GM12864 (cell line): Measurements from ENCODE around the gene GRIA4.

ENCODE experiments used
- DNase-seq: peaks from one replicate; pipeline ENCODE4 v3.0.0-alpha.2; 2011; ENCODE audit warnings: low read depth
- H3K4me3 ChIP-seq: 2 replicates; pipeline ENCODE4 v1.5.1; 2011; ENCODE audit warnings: mild to moderate bottlenecking, low read depth, low read length, control low read depth
- TF ChIP-seq, protein P1 (sequence below): IDR thresholded peaks from 2 replicates; pipeline ENCODE4 v1.5.1; 2011; ENCODE audit warnings: low read depth, mild to moderate bottlenecking, moderate library complexity, low read length, control low read depth, inconsistent platforms; ENCODE audit errors: missing control alignments

Gene GRIA4

DNA sequence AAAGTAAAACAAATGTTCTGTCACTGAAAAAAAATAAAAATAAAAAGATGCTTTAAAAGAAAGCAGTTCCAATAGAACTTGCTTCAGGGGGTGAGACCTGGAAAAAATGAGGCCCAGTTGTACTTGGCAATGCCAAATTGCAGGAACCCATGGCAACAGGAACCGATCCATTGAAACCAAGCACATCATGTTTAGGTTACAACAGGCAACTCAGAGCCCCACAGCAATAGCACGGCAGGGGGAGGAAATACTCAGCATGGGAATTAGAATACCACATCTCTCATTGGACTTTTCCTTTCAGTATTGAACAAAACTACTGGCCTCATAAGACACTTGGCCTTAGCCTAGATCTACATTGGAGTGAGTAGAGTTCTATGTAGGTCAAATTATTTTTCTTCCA is 327.9 kb downstream of the GRIA4 start:
- DNase-seq: no peak
- no peak overlapping the region for H3K4me3 ChIP-seq
- TF ChIP-seq, protein P1, sequence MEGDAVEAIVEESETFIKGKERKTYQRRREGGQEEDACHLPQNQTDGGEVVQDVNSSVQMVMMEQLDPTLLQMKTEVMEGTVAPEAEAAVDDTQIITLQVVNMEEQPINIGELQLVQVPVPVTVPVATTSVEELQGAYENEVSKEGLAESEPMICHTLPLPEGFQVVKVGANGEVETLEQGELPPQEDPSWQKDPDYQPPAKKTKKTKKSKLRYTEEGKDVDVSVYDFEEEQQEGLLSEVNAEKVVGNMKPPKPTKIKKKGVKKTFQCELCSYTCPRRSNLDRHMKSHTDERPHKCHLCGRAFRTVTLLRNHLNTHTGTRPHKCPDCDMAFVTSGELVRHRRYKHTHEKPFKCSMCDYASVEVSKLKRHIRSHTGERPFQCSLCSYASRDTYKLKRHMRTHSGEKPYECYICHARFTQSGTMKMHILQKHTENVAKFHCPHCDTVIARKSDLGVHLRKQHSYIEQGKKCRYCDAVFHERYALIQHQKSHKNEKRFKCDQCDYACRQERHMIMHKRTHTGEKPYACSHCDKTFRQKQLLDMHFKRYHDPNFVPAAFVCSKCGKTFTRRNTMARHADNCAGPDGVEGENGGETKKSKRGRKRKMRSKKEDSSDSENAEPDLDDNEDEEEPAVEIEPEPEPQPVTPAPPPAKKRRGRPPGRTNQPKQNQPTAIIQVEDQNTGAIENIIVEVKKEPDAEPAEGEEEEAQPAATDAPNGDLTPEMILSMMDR: no peak

DNA sequence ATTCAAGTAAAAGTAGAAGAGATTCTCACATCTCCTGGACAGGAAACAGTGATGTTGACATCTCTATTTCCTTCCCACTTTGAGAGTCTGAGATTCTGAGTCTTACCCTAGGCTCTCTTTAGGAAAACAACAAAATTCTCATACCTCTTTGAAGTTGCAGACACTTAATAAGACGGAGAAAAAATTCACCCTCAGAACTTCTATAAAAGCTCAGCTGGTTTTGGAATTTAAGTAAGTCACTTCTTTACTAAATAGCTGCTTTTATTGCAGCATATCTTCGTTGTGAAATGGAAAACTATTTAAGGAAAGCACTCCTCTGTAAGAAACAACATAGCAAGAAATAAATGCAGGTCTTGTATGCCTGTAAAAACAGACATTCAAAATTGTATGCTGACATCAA is 333.0 kb downstream of the GRIA4 start:
- DNase-seq: no peak
- H3K4me3 ChIP-seq: no peak overlapping the region

DNA sequence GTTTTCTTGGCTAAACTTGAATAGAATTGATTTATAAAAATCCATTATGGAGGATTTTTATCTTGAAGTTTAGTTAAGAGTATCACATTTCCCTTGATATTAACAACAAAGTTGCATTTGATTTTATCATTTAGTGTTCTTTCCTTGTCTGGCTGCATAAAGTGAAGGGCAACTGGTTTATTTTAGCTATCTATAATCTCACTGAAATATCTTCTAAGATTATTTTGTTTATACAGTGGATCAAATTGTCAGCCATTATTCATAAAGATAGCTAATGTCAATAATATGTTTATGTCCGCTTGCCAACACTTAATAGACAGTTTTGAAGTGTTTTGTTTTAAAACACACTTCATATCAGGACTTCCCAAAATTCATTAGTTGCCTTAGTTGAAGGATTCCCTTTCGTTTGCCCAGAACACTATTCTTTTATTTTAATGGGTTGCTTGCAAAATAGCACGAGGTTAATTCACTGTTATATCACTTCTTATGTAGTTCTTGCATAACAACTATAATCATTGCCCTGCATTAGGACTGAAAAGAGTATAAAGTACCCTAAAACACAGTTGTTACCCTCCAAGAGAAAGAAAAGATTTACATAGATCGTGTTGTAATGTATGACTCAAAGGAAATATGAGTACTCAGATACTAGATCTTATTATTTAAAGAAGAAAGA is 339.2 kb downstream of the GRIA4 start:
- TF ChIP-seq, protein P1: no peak
- H3K4me3 ChIP-seq: no peak overlapping the region
- no peak for DNase-seq

More for the DNA sequence above, 333.0 kb downstream of the GRIA4 start:
- TF ChIP-seq, protein P1: no peak

DNA sequence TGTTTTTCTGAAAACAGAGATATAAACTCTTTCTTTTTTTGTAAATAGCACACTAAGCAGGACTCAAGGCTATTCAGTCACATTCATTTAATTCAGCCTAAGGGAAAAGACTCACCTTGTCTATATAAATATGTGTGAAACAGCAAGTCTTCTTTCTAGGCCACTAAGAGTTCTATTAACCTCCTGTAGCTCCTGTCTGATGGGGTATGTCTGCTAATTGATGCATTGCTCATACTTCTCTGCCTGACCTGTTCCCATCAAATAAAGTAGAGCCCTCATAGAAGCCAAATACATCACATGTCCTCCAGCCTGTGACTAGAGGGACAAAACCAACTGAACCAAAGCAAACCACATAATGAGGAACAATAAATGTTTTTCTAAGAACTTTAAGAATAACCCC is 344.0 kb downstream of the GRIA4 start:
- no peak for DNase-seq
- TF ChIP-seq, protein P1: no peak

DNA sequence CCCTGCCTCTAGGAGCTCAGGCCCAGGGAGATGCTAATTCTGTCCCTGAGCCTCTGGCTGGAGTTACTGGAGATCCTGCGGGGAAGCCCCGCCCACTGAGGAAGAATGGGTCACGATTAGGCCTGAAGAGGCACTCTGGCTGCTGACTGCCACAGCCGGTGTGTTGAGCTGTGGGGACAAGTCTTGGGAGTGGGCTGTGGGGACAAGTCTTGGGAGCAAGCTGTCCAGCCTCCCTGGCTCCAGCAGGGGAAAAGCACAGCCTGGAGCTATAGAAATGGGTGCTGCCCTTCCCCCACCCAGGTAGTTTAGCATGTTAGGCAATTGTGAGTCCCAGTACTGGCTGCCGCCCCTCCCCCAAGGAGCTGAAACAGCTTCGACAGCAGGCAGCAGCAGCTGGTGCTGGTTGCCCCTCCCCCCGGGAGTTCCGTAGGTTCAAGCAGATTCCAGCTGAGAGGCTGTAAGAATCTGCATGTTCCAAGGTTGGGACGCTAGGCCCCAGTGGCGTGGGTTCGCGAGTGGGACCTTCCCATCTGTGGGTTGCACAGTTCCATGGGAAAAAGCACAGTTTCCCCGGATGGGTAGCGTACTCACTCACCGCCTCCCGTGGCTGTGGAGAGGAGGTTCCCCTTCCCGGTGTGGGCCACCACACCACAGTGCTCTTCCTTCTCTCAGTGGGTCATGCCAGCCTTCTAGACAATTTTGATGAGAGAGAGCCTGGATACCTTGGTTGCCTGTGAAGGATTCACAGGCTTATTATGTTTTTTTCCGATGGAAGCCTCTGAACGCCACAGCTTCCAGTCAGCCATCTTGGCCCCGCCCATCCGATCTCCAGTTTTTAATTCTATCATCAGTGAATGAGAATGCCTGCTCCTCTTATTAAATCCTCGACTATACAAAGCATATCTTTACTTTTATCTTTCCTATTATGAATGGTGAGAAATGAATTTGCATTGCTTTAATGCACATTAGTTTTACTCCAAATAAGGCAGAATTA is 350.7 kb downstream of the GRIA4 start:
- TF ChIP-seq, protein P1: no peak
- no peak overlapping the region for H3K4me3 ChIP-seq
- DNase-seq: no peak

More for the DNA sequence above, 344.0 kb downstream of the GRIA4 start:
- no peak overlapping the region for H3K4me3 ChIP-seq

DNA sequence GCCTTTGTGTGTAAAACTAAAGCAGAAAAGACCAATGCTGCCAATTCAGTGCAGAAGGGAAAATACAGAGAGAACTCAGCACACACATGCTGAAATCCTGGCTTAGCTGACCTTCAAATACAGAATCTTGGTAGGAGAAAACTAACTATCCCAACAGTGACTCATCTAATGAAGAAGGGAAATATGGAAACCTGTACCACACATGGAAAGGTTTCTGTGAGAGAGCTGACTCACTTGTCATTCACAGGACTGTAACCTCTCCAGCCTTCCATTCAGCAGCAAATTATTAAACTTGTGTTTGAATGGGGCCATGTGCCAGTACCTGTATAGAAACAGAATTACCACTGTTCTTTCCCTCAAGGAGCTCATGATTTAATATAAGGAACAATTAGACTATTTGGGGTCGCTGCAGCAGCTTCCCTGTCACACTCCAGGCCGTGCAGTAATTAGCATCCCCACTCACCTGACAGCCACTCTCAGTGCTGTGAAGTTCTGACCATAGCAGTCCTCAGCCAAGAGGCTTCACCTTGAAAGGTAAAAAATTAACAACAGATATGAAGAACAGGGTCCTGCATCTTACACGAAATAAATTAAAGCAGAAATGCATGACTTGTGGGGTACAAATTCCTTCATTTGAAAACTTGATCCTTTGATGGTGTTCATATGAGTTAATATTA is 358.3 kb downstream of the GRIA4 start:
- TF ChIP-seq, protein P1: no peak
- H3K4me3 ChIP-seq: no peak overlapping the region
- no peak for DNase-seq
